Activated CD8-positive, alpha-beta T cell treated with anti-CD3 and anti-CD28 coated beads, Interleukin-2, amount 10 ng/mL, durations not matched to agents 7 days and 5 days (primary cell): ENCODE results near the gene MSL1. TPM values are rescaled to one million over a fixed set of nuclear protein-coding genes. Genes with fewer than 3 reads are reported as not detected.

ENCODE experiments used
- ATAC-seq: fragments of 150-1000 bp; cut with Tn5 transposase; one replicate; pipeline ENCODE4 v1.10.0; 2021; ENCODE audit warnings: moderate library complexity
- CTCF ChIA-PET: fragments of 350-600 bp; sonication (Branson Sonifier 250); formaldehyde crosslinking; loops from one replicate; lab custom pipeline; 2021; ENCODE audit warnings: antibody characterized with exemption; lab: Charles Lee
- POLR2A ChIA-PET: fragments of 350-600 bp; sonication (Branson Sonifier 250); formaldehyde crosslinking; loops from one replicate; lab custom pipeline; 2021; ENCODE audit warnings: antibody characterized with exemption; lab: Charles Lee
- DNase-seq: peaks from one replicate; pipeline ENCODE4 v3.0.0-alpha.2; 2020
- H3K27ac Mint-ChIP-seq: one replicate; pipeline ENCODE4 v1.8.0; 2021; ENCODE audit warnings: mild to moderate bottlenecking, mixed read lengths
- H3K27me3 Mint-ChIP-seq: one replicate; pipeline ENCODE4 v1.8.0; 2021; ENCODE audit warnings: low read depth, mixed read lengths
- H3K36me3 Mint-ChIP-seq: one replicate; pipeline ENCODE4 v1.8.0; 2021; ENCODE audit warnings: low read depth, mixed read lengths
- H3K4me1 Mint-ChIP-seq: one replicate; pipeline ENCODE4 v1.8.0; 2021; ENCODE audit warnings: low read depth, mixed read lengths
- H3K4me3 Mint-ChIP-seq: one replicate; pipeline ENCODE4 v1.8.0; 2021; ENCODE audit warnings: mild to moderate bottlenecking, mixed read lengths
- H3K9me3 Mint-ChIP-seq: one replicate; pipeline ENCODE4 v1.8.0; 2022; ENCODE audit warnings: mixed read lengths; ENCODE audit not compliant: insufficient read depth
- total RNA-seq, 2 experiments: library from RNA; stranded (reverse); gene quantifications; one replicate each; pipeline ENCODE4 v1.2.3, GENCODE V29; 2021

The MSL1 gene, protein sequence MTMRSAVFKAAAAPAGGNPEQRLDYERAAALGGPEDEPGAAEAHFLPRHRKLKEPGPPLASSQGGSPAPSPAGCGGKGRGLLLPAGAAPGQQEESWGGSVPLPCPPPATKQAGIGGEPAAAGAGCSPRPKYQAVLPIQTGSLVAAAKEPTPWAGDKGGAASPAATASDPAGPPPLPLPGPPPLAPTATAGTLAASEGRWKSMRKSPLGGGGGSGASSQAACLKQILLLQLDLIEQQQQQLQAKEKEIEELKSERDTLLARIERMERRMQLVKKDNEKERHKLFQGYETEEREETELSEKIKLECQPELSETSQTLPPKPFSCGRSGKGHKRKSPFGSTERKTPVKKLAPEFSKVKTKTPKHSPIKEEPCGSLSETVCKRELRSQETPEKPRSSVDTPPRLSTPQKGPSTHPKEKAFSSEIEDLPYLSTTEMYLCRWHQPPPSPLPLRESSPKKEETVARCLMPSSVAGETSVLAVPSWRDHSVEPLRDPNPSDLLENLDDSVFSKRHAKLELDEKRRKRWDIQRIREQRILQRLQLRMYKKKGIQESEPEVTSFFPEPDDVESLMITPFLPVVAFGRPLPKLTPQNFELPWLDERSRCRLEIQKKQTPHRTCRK
- total RNA-seq: 10 to 100 TPM; 80.5 to 83.2 TPM

DNA sequence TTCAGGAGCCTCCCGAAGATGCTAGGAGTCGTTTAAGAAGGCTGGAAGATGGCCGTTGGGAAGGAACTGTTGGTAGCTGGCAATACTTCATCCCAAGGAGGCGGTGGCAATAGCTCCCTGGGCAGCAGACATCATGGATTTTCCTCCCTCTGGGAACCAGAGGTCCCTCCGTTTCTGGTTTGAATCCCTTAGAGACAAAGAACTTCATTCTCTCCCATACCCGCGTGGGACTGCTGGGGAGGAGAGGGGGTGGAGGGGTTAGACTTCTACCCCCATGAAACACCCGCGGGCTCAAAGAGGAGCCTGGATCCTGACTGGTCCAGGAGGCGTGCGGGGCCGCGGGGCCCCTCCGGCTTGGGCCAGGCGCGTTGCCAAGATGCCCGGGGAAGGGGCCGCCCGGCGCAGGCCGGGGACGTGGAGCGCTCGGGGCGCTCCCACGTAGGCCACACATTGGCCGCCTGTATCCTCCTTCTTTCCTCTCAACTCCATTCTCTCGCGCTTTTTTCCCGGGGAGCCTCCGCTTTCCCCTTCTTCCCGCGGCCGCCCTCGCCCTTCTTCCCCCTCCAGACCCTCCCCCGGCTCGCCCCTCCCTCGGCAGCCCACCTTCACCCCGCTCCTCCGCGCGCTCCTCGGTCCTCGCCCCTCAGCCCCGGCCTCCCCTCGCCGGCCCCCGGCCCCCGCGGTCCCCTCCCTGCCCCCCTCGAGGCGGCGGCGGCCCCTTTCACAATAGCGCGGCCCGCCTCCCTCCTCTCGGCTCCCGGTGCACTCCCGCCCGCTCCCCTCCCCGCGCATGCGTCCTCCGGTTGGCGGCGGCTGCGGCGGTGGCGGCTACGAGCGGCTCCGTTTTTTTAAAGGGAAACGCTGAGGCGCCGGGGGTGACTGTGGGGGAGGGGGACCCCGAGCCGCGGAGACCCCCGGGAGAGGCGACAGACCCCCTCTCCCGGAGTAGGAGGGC lies at the start of gene MSL1:
MSL1 (plus strand) TSS at position 791 of the 955 bp plus-strand sequence. CDS start 642 bp downstream, outside the sequence.
- no peaks in the 10 kb centered on the region for H3K9me3 Mint-ChIP-seq
- DNase-seq (peak; percentile 86), ATAC-seq (peak; percentile 72)
- no peaks in the 10 kb centered on the region for H3K27me3 Mint-ChIP-seq
- peak within 1 kb of the TSS; percentile 83 for H3K27ac Mint-ChIP-seq
- peaks cover 35% of the 10 kb centered on the region for H3K4me1 Mint-ChIP-seq
- H3K36me3 Mint-ChIP-seq: peaks cover 24% of the 10 kb centered on the region
- peak within 1 kb of the TSS; percentile 84 for H3K4me3 Mint-ChIP-seq
- ChIA-PET CTCF (interaction anchor here (0.7 to 7.9 kb wide), 11 partner anchors 8 to 68 kb away, joined by 3 to 124 read pairs (median 4); partner anchors contain the start of gene THRA), POLR2A (interaction anchor here (0.6 to 5.5 kb wide), 8 partner anchors 8 to 139 kb away, joined by 3 to 63 read pairs (median 4); partner anchors contain the start of gene CASC3)

DNA sequence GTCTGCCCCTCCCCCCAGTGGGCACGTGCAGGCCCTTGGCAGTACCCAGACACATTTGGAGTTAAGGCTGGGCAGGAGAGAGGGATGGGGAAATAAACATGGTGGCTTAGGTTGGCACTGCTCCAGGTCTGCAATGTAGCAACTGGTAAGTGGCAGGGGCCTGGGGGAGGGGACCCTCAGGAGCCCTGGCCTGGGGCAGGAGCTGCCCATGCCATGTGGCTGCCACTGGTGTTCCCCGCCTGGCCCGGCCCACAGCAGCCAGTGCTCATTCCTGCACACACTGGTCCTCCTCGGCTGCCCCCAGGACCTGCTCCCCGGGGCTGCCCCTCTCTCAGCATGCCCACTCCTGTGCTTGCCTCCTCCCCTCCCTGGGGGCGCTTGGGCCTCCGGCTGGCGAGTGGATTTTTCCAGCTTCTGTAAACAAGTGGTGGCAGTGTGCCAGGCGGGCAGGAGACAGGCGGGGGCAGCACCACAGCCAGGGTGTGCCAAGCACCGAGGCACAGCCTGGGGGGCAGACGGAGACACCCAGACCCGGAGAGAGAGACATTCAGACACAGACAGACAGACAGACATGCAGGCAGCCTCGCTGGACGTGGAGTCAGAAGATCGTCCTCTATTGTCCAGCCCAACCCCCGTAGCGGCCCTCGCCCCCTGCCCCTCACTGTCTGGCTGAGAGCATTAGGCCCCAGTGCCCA lies 49.6 kb upstream of the MSL1 start:
- ChIA-PET CTCF (interaction anchor here (1.2 to 5.5 kb wide), 5 partner anchors 7 to 39 kb away, joined by 3 to 90 read pairs (median 75); partner anchors contain the start of gene THRA), POLR2A (interaction anchor here (1.4 kb wide), 1 partner anchor 18 kb away, joined by 5 read pairs; the partner anchor contains the start of gene MED24)
- no peak for ATAC-seq
- Mint-ChIP-seq H3K9me3 (no peaks in the 10 kb centered on the region), H3K27ac (no peak overlapping the region), H3K4me1 (peaks cover 46% of the 10 kb centered on the region), H3K4me3 (no peak overlapping the region), H3K27me3 (no peaks in the 10 kb centered on the region), H3K36me3 (no peaks in the 10 kb centered on the region)
- no peak for DNase-seq

DNA sequence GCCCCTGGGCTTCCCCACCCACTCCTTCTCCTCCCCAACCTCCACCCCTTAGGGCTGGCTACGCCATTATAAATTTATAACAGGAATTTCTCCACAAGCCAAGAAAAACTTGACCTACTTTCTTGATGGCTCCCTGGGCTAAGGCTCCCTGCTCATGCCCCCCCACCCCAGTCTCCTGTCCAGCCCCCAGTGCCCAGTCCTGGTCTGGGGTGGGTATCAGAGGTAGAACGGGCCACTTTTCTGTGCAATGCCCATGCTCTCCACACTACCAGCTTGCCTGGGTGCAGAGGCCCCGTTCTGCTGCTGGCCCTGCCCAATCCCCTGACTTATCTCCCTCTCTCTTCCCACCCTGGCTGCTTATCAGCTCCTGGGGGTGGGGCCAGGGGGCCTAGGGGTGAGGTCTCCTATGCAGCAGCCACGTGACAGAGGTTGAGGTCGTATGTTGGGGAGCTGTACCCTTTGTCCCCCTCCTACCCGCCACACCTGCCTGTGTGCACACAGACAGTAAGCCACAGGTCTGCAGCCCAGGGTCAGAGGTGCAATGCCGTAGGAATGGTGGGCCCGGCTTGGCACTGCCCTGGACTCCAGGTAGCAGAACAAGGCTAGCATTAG lies 48.9 kb upstream of the MSL1 start:
- H3K9me3 Mint-ChIP-seq: no peaks in the 10 kb centered on the region
- peaks cover 42% of the 10 kb centered on the region for H3K4me1 Mint-ChIP-seq
- H3K4me3 Mint-ChIP-seq: no peak overlapping the region
- no peak for ATAC-seq
- no peaks in the 10 kb centered on the region for H3K27me3 Mint-ChIP-seq
- no peak overlapping the region for H3K27ac Mint-ChIP-seq
- ChIA-PET CTCF (interaction anchor here (0.8 to 5.5 kb wide), 6 partner anchors 7 to 67 kb away, joined by 3 to 90 read pairs (median 68); partner anchors contain the start of genes NR1D1 and THRA), POLR2A (interaction anchor here (1.4 kb wide), 1 partner anchor 19 kb away, joined by 5 read pairs; the partner anchor contains the start of gene MED24)
- no peak for DNase-seq
- H3K36me3 Mint-ChIP-seq: no peaks in the 10 kb centered on the region

DNA sequence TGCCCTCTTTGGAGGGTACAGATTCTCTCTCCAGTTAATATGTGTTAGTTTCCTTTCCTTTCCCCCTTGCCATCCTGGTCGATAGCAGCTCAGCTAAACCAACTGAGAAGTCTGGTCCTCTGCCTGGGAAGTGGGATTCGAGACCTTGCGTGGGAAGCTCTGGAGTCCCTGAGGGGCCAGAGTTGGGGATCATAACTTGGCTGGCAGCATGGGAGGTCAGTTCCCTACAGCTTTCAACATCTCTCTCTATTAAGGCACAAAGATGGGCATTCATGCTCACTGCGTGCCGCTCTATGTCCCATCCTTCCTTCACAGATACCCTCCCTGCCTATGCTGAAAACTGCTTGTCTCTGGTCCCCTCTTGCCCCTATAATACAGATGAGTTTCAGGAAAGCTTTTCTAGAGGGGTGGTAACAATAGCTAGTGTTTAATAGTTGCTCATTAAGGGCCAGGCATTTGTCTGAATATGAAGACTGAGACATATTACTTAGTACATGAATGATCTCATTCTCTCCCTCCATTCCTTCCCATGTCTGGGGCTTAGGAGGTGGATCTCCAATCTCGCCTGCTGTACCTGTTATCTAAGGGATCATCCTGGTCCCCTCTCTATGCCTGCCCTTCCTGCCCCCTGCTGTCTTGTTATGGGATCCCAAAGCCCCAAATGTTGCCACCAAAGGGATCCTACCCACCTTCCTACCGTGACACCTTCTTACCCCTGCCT lies 48.2 kb upstream of the MSL1 start:
- ChIA-PET CTCF (interaction anchor here (0.6 to 5.5 kb wide), 10 partner anchors 8 to 66 kb away, joined by 3 to 90 read pairs (median 28); partner anchors contain the start of genes CSF3, MED24, NR1D1 and THRA), POLR2A (interaction anchor here (0.6 to 1.4 kb wide), 2 partner anchors 19 to 121 kb away, joined by 3 to 5 read pairs; partner anchors contain the start of gene MED24)
- no peaks in the 10 kb centered on the region for H3K27me3 Mint-ChIP-seq
- H3K27ac Mint-ChIP-seq: no peak overlapping the region
- no peaks in the 10 kb centered on the region for H3K36me3 Mint-ChIP-seq
- no peaks in the 10 kb centered on the region for H3K9me3 Mint-ChIP-seq
- H3K4me3 Mint-ChIP-seq: no peak overlapping the region
- H3K4me1 Mint-ChIP-seq: peaks cover 36% of the 10 kb centered on the region
- ATAC-seq (no peak), DNase-seq (no peak)

DNA sequence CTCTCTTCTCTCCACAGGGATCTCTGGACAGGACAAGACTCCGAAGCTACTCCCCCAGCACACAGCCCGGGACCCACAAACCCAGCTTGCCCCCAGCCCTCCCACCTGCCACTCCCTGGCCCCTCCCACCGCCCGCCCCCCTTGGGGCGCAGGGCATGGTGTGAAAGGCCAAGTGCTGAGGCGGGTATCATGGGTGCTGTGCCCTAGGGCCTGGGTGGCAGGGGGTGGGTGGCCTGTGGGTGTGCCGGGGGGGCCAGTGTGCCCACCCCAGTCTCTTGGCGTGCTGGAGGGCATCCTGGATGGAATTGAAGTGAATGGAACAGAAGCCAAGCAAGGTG lies 47.6 kb upstream of the MSL1 start:
- H3K36me3 Mint-ChIP-seq: no peaks in the 10 kb centered on the region
- ChIA-PET CTCF (interaction anchor here (0.6 to 5.5 kb wide), 13 partner anchors 9 to 60 kb away, joined by 3 to 90 read pairs (median 15); partner anchors contain the start of genes CSF3, MED24, NR1D1 and THRA), POLR2A (interaction anchor here (0.6 kb wide), 1 partner anchor 121 kb away, joined by 3 read pairs; no protein-coding TSS in a partner anchor)
- no peak overlapping the region for H3K27ac Mint-ChIP-seq
- DNase-seq: no peak
- H3K9me3 Mint-ChIP-seq: no peaks in the 10 kb centered on the region
- ATAC-seq: no peak
- H3K4me3 Mint-ChIP-seq: no peak overlapping the region
- H3K4me1 Mint-ChIP-seq: peaks cover 31% of the 10 kb centered on the region
- no peaks in the 10 kb centered on the region for H3K27me3 Mint-ChIP-seq

DNA sequence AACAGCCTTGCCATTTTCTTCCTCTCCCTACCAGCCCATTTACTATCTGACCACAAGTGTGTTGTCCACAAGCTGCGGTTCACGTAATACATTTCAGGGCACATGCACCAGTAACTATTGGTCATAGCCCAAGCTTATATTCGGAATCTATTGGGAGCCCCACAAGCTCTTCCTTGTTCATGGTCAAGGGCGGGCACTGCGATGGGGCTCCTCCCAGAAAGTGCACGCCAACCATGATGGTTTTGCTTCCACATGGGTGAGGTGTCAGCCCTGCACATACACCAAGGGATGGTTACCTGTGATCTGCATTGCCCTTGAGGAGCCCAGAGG lies 46.9 kb upstream of the MSL1 start:
- no peak for ATAC-seq
- H3K27me3 Mint-ChIP-seq: no peaks in the 10 kb centered on the region
- DNase-seq: no peak
- CTCF ChIA-PET: interaction anchor here (0.7 to 5.5 kb wide), 23 partner anchors 9 to 212 kb away, joined by 3 to 90 read pairs (median 8); partner anchors contain the start of genes CSF3, MED24, NR1D1 and THRA
- H3K27ac Mint-ChIP-seq: no peak overlapping the region
- no peak overlapping the region for H3K4me3 Mint-ChIP-seq
- no peaks in the 10 kb centered on the region for H3K36me3 Mint-ChIP-seq
- no peaks in the 10 kb centered on the region for H3K9me3 Mint-ChIP-seq
- H3K4me1 Mint-ChIP-seq: peaks cover 24% of the 10 kb centered on the region
- POLR2A ChIA-PET: no interaction called here

DNA sequence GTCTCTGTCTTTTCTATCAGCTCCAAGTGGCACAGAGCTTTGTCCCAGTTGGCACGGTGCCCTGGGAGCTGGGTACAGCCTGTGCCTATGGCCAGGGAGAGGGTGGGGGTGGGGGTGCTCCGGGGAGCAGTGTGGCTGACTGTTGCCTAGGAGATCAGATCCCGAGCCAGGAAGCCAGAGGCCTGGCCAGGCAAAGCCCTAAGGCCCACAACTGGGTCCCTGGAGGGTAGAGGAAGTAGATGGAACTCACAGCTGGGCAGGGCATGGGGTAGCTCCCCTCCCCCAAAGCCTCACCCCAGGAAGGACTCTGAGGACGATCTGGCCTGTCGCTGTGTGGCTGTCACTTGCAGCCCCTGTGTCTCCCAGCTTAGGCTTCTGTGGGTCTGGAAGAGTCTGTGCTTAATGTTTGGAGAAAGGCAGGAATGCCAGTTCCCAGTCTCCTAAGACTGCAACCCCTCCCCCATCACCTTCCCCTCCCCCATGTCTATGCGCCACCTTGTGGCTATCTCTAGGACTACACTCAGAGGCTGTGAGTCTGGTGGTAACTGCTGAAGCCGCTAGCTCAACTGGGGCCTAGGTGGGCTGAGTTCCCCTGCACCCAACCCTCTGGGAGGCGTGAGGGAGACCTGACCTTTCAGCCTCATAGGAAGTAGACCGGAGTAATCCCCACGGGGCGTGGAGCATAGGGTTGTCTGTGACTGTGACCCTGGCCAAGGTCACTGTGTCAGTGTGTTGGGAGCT lies 46.4 kb upstream of the MSL1 start:
- peak; percentile 75 for DNase-seq
- Mint-ChIP-seq H3K27me3 (no peaks in the 10 kb centered on the region), H3K4me1 (peaks cover 19% of the 10 kb centered on the region), H3K4me3 (no peak overlapping the region), H3K36me3 (no peaks in the 10 kb centered on the region), H3K9me3 (no peaks in the 10 kb centered on the region), H3K27ac (peak overlapping the region; percentile 71)
- POLR2A ChIA-PET: interaction anchor here (0.6 to 2.0 kb wide), 4 partner anchors 10 to 291 kb away, joined by 3 to 5 read pairs (median 4); no protein-coding TSS in a partner anchor
- ATAC-seq: peak; percentile 83
- CTCF ChIA-PET: interaction anchor here (0.6 to 5.5 kb wide), 42 partner anchors 9 to 1971 kb away, joined by 3 to 90 read pairs (median 5); partner anchors contain the start of genes CSF3, MED24, NR1D1 and THRA

DNA sequence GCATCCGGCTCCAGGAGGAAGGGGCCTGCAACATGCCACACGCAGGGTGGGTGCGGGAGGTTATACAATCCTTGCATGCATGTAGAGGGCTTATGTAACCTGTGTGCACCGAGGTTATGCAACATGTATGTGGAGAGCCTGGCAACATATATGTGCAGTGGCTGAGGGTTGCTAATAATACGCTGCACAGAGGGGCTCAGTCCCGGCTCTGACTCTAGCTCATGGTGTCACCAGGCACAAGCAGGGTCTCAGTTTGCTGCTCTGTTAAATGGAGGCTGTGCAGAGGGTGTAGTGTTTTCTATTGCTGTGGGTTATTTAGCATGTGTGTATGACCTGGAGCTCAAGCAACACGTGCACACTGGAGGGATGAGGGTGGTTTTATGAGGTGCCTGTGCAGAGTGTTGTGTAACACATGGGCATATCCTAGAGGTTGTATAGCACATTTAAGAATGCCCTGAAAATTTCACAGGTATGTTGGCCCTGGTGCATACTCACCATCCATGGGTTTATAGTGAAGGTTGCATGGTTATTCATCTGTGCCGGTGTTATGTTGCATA lies 45.8 kb upstream of the MSL1 start:
- Mint-ChIP-seq H3K27ac (peak overlapping the region; percentile 71), H3K9me3 (no peaks in the 10 kb centered on the region), H3K4me3 (no peak overlapping the region), H3K27me3 (no peaks in the 10 kb centered on the region), H3K4me1 (peaks cover 12% of the 10 kb centered on the region), H3K36me3 (no peaks in the 10 kb centered on the region)
- POLR2A ChIA-PET: interaction anchor here (0.8 to 2.0 kb wide), 3 partner anchors 11 to 19 kb away, joined by 4 to 5 read pairs (median 5); no protein-coding TSS in a partner anchor
- CTCF ChIA-PET: interaction anchor here (0.6 to 5.5 kb wide), 39 partner anchors 9 to 1971 kb away, joined by 3 to 90 read pairs (median 6); partner anchors contain the start of genes CSF3, MED24, NR1D1 and THRA
- no peak for ATAC-seq
- no peak for DNase-seq

DNA sequence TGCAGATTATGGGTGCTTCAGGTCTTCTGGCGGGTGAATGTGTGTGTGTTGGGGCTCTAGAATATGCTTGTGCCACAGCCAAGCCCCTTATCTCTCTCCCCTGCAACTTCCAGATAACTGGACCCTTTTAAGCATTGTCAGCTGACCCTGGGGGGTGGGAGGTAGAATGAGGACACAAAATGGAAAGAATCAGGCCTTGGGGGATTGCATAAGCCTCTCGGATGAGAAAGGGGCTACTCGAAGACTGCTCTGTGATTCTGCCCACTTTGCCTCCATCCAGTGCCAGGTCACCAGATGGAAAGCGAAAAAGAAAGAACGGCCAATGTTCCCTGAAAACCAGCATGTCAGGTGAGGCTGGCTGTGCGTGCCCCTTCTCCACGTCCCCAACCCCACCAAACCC lies 45.2 kb upstream of the MSL1 start:
- H3K4me1 Mint-ChIP-seq: peaks cover 12% of the 10 kb centered on the region
- no peaks in the 10 kb centered on the region for H3K9me3 Mint-ChIP-seq
- H3K27ac Mint-ChIP-seq: no peak overlapping the region
- ChIA-PET CTCF (interaction anchor here (0.9 to 5.5 kb wide), 20 partner anchors 8 to 443 kb away, joined by 3 to 90 read pairs (median 10); partner anchors contain the start of genes CSF3 and THRA), POLR2A (interaction anchor here (0.9 to 2.0 kb wide), 2 partner anchors 11 to 14 kb away, joined by 4 to 5 read pairs; no protein-coding TSS in a partner anchor)
- no peak overlapping the region for H3K4me3 Mint-ChIP-seq
- ATAC-seq (no peak), DNase-seq (no peak)
- no peaks in the 10 kb centered on the region for H3K27me3 Mint-ChIP-seq
- H3K36me3 Mint-ChIP-seq: no peaks in the 10 kb centered on the region
